HG03280 (cell line): ENCODE data around the gene SAMM50.

Source experiments
- ATAC-seq: cut with Tn5 transposase; IDR thresholded peaks from one replicate; pipeline ENCODE4 v1.9.1; 2021; ENCODE audit warnings: mild to moderate bottlenecking, moderate library complexity; ENCODE audit not compliant: unreplicated experiment

SAMM50 gene

GRCh38 chr22:43976861-43977795 lies 21.9 kb downstream of the SAMM50 start:
- ATAC-seq: no peak

- no peak for ATAC-seq
Observed at GRCh38 chr22:43978558-43978957, 23.3 kb downstream of the SAMM50 start.

- ATAC-seq: no peak
Observed at GRCh38 chr22:43980579-43980978, 25.3 kb downstream of the SAMM50 start.

- no peak for ATAC-seq
Observed at GRCh38 chr22:43980996-43981395, 25.8 kb downstream of the SAMM50 start.

- ATAC-seq: no peak
Observed at GRCh38 chr22:43983808-43984207, 28.6 kb downstream of the SAMM50 start.

DNA sequence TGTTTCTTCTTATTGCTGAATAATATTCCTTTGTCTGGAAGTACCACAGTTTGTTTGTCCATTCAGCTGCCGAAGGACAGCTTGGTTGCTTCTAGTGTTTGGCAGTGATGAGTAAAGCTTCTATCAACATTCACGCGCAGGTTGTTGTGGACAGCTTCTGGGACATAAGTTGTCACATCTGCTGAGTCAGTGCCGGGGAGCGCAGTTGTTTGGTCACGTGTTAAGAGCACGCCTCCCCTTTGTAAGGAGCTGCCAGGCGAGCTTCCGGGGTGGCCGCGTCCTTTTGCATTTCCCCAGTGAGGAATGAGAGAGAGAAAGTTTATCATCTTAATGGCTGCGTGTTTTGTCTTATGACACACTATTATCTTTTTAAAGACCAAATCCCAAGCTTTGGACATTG lies 30.3 kb downstream of the SAMM50 start:
- no peak for ATAC-seq

- ATAC-seq: no peak
Observed at GRCh38 chr22:43988116-43988820, 33.0 kb downstream of the SAMM50 start.

GRCh38 chr22:43988960-43989359 lies 33.7 kb downstream of the SAMM50 start:
- no peak for ATAC-seq

DNA sequence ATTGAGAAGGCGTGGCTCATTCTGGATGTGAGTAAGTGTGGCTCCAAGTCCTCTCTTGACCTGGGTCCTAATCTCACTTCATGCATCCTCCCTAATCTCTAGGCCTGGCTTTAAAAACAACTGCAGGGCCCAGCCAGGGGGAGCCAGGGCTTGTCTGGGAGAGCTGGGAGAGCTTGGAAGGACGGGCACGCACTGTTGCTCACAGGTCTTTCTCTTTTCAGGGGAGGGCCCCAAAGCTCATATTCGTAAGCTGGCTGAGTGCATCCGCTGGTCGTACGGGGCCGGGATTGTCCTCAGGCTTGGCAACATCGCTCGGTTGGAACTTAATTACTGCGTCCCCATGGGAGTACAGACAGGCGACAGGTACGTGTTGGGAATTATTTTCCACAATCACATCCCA lies 34.8 kb downstream of the SAMM50 start:
- no peak for ATAC-seq

DNA sequence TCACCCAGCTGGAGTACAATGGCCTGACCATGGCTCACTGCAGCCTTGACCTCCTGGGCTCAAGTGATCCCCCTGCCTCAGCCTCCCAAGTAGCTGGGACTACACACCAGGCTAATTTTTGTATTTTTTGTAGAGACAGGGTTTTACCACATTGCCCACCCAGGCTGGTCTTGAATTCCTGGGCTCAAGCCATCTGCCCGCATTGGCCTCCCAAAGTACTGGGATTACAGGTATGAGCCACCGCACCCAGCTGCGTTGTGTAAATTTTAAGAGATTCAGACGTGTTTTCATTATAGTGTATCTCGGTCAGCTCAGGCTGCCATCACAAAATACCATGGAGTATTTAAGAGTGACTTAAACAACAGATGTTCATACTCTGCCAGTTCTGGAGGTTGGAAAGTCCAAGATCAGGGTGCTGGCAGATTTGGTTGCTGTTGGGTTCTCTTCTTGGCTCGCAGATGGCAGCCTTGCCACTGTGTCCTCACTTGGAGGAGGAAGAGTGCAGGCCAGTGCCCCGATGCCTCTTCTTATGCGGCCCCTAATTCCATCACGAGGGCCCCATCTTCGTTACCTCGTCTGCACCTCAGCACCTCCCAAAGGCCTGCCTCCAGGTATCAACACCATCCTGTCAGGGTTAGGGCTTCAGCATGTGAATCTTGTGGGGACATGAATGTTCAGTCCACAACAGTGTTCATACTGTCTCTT lies 36.2 kb downstream of the SAMM50 start:
- ATAC-seq: no peak

- ATAC-seq: no peak
Observed at GRCh38 chr22:43992331-43992821, 37.1 kb downstream of the SAMM50 start.

DNA sequence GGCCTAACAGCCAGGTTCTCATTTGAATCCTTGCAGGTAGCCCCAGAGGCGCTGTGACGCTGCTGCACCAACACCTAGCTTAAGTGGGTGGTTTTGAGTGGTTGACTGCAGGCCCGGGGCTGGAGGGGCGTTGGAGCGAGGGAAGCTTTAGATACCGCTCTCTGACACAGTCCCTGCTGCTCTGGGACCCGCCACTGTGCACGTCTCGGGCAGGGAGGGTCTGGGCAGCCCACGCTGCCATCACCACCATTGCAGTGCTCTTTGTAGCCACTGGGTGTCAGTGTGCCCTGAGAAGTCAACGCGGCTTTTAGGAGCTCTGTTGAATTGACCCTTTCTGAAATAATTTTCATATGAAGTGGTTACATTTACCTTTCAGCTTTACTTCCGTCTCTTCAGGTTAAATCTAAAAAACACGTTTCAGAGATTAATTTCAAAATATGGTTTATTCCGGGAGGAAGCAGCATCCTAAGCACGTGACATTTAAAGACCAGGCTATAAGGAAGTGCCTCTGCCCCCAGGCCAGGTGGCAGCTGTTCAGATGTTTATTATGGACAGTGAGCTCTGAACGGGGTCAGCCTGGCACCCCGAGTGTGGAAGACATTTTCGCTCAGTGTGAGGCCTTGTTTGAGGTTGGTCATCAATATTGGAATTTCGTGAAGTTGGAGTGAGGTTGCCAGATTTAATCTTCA lies 38.0 kb downstream of the SAMM50 start:
- ATAC-seq: no peak

GRCh38 chr22:43994006-43994405 lies 38.8 kb downstream of the SAMM50 start:
- ATAC-seq: no peak

DNA sequence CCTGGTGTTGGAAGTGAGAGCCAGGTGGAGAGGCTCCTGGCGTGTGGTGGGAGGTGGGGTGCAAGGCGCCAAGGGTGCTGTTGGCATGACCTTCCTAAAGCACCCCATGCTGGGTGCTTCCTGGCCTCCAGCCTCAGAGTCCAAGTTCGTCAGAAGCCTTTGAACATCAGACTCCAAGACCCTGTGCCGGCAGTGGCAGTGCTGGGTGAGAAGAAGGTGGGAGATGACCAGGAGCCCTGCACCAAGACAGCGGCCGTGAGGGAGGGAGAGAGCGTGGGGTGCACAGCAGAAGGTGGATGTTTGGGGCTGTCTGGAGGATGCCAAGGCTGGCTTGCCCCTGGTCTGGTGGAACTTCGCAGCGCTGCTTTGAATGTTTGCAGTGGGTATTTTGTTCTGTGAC lies 39.2 kb downstream of the SAMM50 start:
- ATAC-seq: no peak

GRCh38 chr22:43995057-43995685 lies 39.9 kb downstream of the SAMM50 start:
- ATAC-seq: no peak

DNA sequence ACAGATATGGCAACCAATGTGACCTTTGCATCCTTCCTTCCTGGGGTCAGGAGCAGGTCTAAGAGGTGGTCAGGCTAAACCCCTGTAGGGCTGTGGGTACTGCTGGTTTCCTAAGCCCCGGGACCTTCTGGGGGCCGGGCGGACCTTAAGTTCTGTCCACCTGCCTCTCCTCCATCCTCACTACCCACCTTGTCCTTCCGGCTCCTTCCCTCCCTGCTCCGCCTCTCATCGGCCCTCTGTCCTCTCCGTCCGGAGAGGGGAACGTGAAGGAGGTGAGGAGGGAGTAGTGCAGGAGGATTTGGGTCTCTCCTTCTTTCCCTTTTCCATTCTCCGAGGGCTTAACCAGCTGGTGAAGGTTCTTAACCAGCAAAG lies 40.5 kb downstream of the SAMM50 start:
- no peak for ATAC-seq

- ATAC-seq: peak; percentile 71
Observed at GRCh38 chr22:43996170-43996980, 41.1 kb downstream of the SAMM50 start.

DNA sequence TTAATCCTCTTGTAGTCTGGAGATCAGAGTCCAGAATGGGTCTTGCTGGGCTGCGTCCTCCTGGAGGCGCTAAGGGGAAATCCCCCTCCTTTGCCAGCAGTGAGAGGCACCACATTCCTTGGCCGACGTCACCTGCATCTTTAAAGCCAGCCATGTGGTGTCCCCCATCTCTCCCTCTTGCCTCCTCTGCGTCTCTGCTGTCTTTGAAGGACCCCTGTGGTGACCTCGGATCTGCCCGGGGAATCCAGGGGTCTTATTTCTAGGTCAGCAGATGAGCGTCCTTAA lies 41.7 kb downstream of the SAMM50 start:
- no peak for ATAC-seq

DNA sequence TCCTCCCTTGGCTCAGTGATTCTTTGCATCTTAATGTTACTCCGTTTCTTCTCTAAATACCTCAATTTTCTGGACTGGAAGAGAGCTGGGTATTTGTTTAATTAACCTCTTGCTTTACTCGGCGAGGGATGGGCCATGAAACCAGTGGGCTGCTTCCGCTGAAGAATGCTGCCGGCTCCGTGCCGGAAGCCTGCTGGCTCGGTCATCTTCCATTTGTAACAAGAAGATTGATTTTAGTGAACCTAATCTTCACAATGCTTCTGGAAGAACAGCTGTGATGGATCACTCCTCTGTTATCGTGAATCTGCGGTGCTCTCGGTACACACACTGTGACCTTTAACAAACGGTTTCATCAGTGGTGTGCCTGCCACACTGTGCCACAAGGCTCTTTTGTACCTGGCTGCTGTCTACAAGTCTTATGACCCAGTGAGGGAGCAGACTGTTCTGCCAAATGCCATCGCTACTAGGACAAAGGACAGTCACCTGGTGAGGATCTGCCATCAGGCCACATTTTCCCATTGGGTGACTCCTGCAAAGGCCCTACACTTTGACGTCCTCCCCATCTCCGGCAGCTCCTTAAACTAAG lies 43.5 kb downstream of the SAMM50 start:
- no peak for ATAC-seq
